ENCODE measurements around the gene POLDIP2.

GRCh38 chr17:28347261-28347891 lies 10.0 kb downstream of the POLDIP2 start:
- no peak for TF ChIP-seq POLR2A (IDR thresholded peaks at IDR 0.05)
- no peak for TF ChIP-seq CTCF (IDR thresholded peaks at IDR 0.05)
